Hepatocyte (in vitro differentiated cells): ENCODE data around the gene R3HDML.

Experiments
- CTCF ChIP-seq: fragments of 200-600 bp; sonication (generic); IDR thresholded peaks from 2 replicates; pipeline ENCODE4 v1.5.1; 2016; ENCODE audit warnings: antibody characterized with exemption, mild to moderate bottlenecking; ENCODE audit not compliant: poor library complexity
- EZH2 ChIP-seq: fragments of 200-600 bp; sonication (generic); IDR thresholded peaks from 2 replicates; pipeline ENCODE4 v1.6.1; 2016; ENCODE audit warnings: antibody characterized with exemption, mild to moderate bottlenecking, borderline replicate concordance

DNA sequence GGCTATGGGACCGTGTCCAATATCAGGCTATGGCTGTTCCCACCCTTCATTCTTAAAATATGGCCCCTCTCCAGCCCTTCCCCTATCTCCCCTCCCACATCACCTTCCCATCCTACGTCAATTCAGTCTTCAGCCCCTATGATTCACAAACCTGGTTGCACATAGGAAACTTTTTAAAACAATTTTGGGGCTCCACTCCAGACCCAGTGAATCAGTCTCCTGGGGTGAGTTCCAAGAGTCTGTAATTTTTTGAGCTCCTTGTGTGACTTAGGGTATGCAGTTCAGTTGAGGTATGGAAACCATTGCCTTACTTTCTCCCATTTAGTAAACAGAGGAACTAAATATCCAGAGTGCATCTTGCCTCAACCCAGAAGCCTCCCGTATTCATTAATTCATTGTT lies 24.2 kb downstream of the R3HDML start:
- TF ChIP-seq CTCF (no peak), EZH2 (no peak)
